Natural killer cell (primary cell): ENCODE measurements around the gene ZNF529. TPM values are rescaled to one million over a fixed set of nuclear protein-coding genes. Genes with fewer than 3 reads are reported as not detected.
A peak's percentile ranks its signal among the peaks of the same experiment; 100 is the strongest.

Experiments used
- ATAC-seq, 3 donors: fragments of 150-1000 bp in 2 of 3; fragments of 200-7000 bp in 1 of 3; cut with Tn5 transposase; 1 replicate in 1 of 3; 2 replicates in 2 of 3; pipeline ENCODE4 v1.10.0; 2021; ENCODE audit warnings: mild to moderate bottlenecking in 2 of 3, moderate library complexity in 2 of 3
- DNase-seq, 2 donors: peaks; one replicate each; pipeline versions ENCODE4 v3.0.0 to v3.0.0-alpha.2; 2013 to 2021; ENCODE audit warnings: mixed read lengths in 1 of 2
- H3K27ac ChIP-seq: one replicate; pipeline ENCODE4 v1.5.1; 2013; ENCODE audit warnings: mild to moderate bottlenecking, low read length
- H3K27me3 ChIP-seq: one replicate; pipeline ENCODE4 v1.6.1; 2013; ENCODE audit warnings: low read length; ENCODE audit not compliant: control insufficient read depth, insufficient read depth
- H3K36me3 ChIP-seq: one replicate; pipeline ENCODE4 v1.6.1; 2013; ENCODE audit warnings: low read length; ENCODE audit not compliant: control insufficient read depth, insufficient read depth
- H3K4me1 ChIP-seq: one replicate; pipeline ENCODE4 v1.6.1; 2013; ENCODE audit warnings: low read length; ENCODE audit not compliant: control insufficient read depth, insufficient read depth
- H3K4me3 ChIP-seq: one replicate; pipeline ENCODE4 v1.5.1; 2013; ENCODE audit warnings: low read length
- H3K9me3 ChIP-seq: one replicate; pipeline ENCODE4 v1.6.1; 2013; ENCODE audit warnings: low read length; ENCODE audit not compliant: control insufficient read depth, insufficient read depth
- H3K27ac Mint-ChIP-seq, 2 donors: one replicate each; pipeline ENCODE4 v1.8.0; 2022; ENCODE audit warnings: mild to moderate bottlenecking in 2 of 2, mixed read lengths in 2 of 2, moderate library complexity in 1 of 2
- H3K27me3 Mint-ChIP-seq, 2 donors: one replicate each; pipeline ENCODE4 v1.8.0; 2022; ENCODE audit warnings: low read depth in 2 of 2, mixed read lengths in 2 of 2
- H3K36me3 Mint-ChIP-seq: one replicate; pipeline ENCODE4 v1.8.0; 2022; ENCODE audit warnings: mixed read lengths
- H3K4me1 Mint-ChIP-seq, 2 donors: one replicate each; pipeline ENCODE4 v1.8.0; 2022; ENCODE audit warnings: mixed read lengths in 2 of 2
- H3K4me3 Mint-ChIP-seq: one replicate; pipeline ENCODE4 v1.8.0; 2022; ENCODE audit warnings: mild to moderate bottlenecking, moderate library complexity, mixed read lengths
- H3K9me3 Mint-ChIP-seq, 2 donors: one replicate each; pipeline ENCODE4 v1.8.0; 2022; ENCODE audit warnings: mixed read lengths in 2 of 2
- CTCF ChIP-seq: fragments of 200-600 bp; IDR thresholded peaks from one replicate; pipeline ENCODE4 v1.8.0; 2022; ENCODE audit warnings: antibody characterized with exemption
- WGBS: methylation state at CpG from one replicate; pipeline ENCODE4 v1.1.7; 2013; ENCODE audit warnings: missing lambda C conversion rate; ENCODE audit not compliant: insufficient coverage; 5-methylcytosine and 5-hydroxymethylcytosine counted together
- intact Hi-C: fragments of 100-400 bp; cut with micrococcal nuclease; formaldehyde crosslinking; loops from one replicate; pipeline ENCODE4 v1.14.2; 2022
- total RNA-seq, 4 donors: library from RNA; stranded (reverse); fragments of 120-200 nt in 1 of 4; gene quantifications; one replicate each; pipeline versions ENCODE4 v1.2.3 to v1.2.4, GENCODE V29; 2013 to 2022

ZNF529 gene
- total RNA-seq, 3 donors from 2014 or later (not counting 1 experiment from before 2014, with no cell fraction given) = 23.5 to 36.4 (median 29.2) TPM

- H3K27ac Mint-ChIP-seq = peak overlapping the region; percentile 50 to 100
Observed at GRCh38 chr19:36574741-36575140, 1.6 kb upstream of the ZNF529 start.

GRCh38 chr19:36573895-36574720 is 1.0 kb upstream of the ZNF529 start:
- Mint-ChIP-seq H3K4me1 (peaks cover 36% of the 10 kb centered on the region in 2 donors), H3K27me3 (no peaks in the 10 kb centered on the region), H3K36me3 (peaks cover 3% of the 10 kb centered on the region), H3K27ac (peak overlapping the region; percentile 91 to 100), H3K4me3 (peak overlapping the region; percentile 89), H3K9me3 (no peaks in the 10 kb centered on the region)
- Histone ChIP-seq H3K27ac (peak overlapping the region; percentile 86), H3K27me3 (no peaks in the 10 kb centered on the region), H3K36me3 (peaks cover 5% of the 10 kb centered on the region), H3K4me3 (peak overlapping the region; percentile 83), H3K9me3 (no peaks in the 10 kb centered on the region), H3K4me1 (peaks cover 17% of the 10 kb centered on the region)
- TF ChIP-seq CTCF = no peak
- WGBS = 39% methylated on average over 17 of the region's 18 CpGs
- intact Hi-C loops = loop anchor here (1.0 kb wide), 3 partner anchors 31 to 92 kb away; partner anchors contain the start of genes ZNF260, ZNF382 and ZNF461
- DNase-seq (no peak), ATAC-seq (no peak)

More at GRCh38 chr19:36574741-36575140, 1.6 kb upstream of the ZNF529 start:
- Mint-ChIP-seq H3K4me3 (peak overlapping the region; percentile 42), H3K36me3 (peaks cover 9% of the 10 kb centered on the region), H3K4me1 (peaks cover 36% of the 10 kb centered on the region in 2 donors), H3K9me3 (no peaks in the 10 kb centered on the region), H3K27me3 (no peaks in the 10 kb centered on the region)
- intact Hi-C loops = no loop called here
- no peaks in the 10 kb centered on the region for H3K27me3 ChIP-seq
- WGBS = 95% methylated on average over 2 of the region's 2 CpGs
- no peak for TF ChIP-seq CTCF
- ATAC-seq = no peak
- DNase-seq = no peak
- no peak overlapping the region for H3K27ac ChIP-seq
- peaks cover 11% of the 10 kb centered on the region for H3K36me3 ChIP-seq
- H3K9me3 ChIP-seq = no peaks in the 10 kb centered on the region
- no peak overlapping the region for H3K4me3 ChIP-seq
- peaks cover 17% of the 10 kb centered on the region for H3K4me1 ChIP-seq

GRCh38 chr19:36572593-36573019 is 486 bp downstream of the ZNF529 start:
- no peaks in the 10 kb centered on the region for H3K27me3 Mint-ChIP-seq
- DNase-seq = peak in 1 of 2 donors; percentile 35
- H3K4me1 Mint-ChIP-seq = peaks cover 36 to 41% of the 10 kb centered on the region in 2 donors
- no peaks in the 10 kb centered on the region for H3K27me3 ChIP-seq
- ATAC-seq = no peak
- peaks cover 3% of the 10 kb centered on the region for H3K36me3 ChIP-seq
- H3K27ac Mint-ChIP-seq = peak overlapping the region; percentile 91 to 100
- peak overlapping the region; percentile 86 for H3K27ac ChIP-seq
- H3K4me1 ChIP-seq = peaks cover 17% of the 10 kb centered on the region
- no peak for TF ChIP-seq CTCF
- H3K9me3 Mint-ChIP-seq = no peaks in the 10 kb centered on the region
- H3K36me3 Mint-ChIP-seq = peaks cover 7% of the 10 kb centered on the region
- no peaks in the 10 kb centered on the region for H3K9me3 ChIP-seq
- intact Hi-C loops = loop anchor here (1.0 kb wide), 4 partner anchors 33 to 94 kb away; partner anchors contain the start of genes ZNF260, ZNF382, ZNF461 and ZNF566
- peak overlapping the region; percentile 89 for H3K4me3 Mint-ChIP-seq
- H3K4me3 ChIP-seq = peak overlapping the region; percentile 83
- WGBS = 1% methylated on average over 8 of the region's 11 CpGs
